ENCODE measurements around the gene SLC25A22.

Gene SLC25A22

DNA sequence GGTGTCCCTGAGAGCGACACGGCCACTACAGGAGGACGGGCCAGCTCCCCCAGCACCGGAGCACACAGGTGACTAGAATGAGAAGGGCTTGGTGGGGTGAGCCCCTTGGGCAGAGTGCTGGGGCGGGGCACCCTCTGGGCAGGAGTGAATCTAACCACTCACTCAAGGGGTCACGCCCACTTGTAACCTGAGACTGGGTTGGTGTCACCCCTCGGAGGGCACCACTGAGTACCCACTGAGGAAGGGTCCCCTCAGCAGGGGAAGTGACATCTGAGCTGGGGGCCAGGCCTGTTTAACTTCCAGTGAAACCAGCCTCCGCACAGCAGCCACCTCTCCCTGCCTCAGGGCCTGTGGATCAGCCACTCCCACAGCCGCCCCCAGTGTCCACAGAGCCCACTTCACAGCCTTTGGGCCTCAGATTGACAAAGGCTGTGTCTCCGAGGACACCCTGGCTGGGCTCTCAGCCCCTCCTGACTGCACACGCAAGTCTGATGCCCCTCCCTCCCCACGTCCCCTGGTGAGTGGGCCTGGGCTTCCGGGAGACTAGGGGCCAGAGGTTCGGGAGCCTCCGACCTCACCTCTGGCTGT is 26.4 kb downstream of the SLC25A22 start:
- DNase-seq (ENCODE audit: low spot score): no peak

- DNase-seq (ENCODE audit: low spot score): no peak
Measured at GRCh38 chr11:770642-771616, 27.2 kb downstream of the SLC25A22 start.

- DNase-seq (ENCODE audit: low spot score): no peak
Measured at GRCh38 chr11:769887-770641, 28.0 kb downstream of the SLC25A22 start.

DNA sequence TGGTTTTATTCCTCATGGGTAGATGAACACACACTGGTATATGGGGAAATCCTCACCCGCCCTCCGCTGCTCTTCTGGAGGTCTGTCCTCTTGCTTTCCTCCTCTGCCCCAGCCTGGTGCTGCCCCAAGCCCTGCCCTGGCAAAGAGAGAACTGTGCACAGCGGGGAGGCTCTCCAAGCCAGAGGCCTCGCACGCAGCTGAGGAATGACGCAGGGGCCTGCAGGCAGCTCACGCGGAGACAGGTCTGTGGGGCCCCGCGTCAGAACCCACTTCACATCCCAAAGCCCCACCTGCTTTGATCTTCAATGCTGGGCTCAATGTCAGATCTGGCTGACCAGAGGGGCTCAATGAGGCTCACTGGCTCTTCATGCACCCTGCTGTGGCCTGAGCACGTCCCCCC is 30.8 kb downstream of the SLC25A22 start:
- DNase-seq (ENCODE audit: low spot score): no peak

- no peak for DNase-seq (ENCODE audit: low spot score)
Measured at GRCh38 chr11:766936-767210, 31.2 kb downstream of the SLC25A22 start.

DNA sequence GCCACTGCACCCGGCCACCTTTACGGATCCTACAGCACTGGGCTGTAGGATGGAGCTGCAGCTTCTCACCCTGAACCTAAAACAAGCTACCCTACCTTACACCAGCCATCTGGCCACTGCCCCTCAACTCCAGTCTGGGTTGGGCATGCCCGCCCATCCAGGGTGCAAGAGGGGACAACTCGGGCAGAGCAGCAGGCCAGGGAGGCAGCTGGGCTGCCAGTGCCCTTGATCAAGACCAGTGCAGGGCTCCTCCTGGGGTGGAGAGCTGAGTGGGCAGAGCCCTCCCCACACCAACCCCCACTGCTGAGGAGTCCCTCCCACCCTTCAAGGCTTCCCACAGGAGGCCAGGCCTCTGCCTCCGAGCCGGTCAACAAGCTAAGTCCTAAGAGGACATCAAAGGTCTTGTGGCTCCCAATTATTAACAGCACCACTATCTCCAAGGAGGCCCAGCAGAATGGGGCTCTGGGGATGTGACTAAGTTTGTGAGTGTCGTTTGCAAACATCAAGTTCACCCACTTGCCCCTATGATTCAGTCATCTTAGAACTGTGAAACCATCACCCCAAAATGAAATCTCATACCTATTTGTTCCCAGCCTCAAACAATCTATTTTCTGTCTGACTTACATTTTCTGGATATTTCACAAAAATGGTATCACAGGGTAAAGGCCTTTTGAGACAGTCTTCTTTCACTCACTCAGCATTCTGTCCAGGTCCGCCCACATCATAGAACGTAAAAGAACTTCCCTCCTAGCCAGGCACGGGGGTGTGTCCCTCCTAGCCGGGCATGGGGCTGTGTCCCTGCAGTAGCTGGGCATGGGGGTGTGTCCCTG is 31.8 kb downstream of the SLC25A22 start:
- no peak for DNase-seq (ENCODE audit: low spot score)

- DNase-seq (ENCODE audit: low spot score): no peak
Measured at GRCh38 chr11:765802-766091, 32.3 kb downstream of the SLC25A22 start.

DNA sequence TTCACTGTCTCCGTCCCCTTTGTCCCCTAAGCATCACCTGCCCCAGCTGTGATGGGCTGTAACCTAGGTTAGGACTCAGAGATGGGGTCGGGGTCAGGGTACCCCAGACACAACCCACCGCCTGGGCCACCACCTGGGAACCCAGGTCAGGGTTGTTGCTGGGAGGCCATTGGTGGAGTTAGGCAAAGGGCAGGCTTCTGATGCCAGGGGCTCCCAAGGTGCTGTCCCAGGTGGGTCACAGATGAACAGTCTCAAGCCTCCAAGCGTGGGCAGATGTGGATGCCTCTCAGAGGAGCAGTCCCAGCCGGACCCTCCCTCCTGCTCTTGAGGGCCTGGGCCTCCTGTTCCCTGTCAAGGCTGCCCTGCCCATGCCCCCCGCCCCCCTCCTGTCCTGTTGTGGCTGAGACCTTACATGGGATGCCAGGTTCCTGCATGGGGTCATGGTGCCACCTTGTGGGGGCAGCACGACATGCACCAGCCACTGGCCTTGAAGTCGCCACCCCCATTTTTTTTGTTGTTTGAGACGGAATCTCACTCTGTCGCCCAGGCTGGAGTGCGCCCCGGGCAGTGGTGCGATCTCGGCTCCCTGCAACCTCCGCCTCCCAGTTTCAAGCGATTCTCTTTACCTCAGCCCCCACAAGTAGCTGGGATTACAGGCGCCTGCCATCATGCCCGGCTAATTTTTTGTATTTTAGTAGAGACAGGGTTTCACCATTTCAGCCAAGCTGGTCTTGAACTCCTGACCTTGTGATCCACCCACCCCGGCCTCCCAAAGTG is 32.9 kb downstream of the SLC25A22 start:
- DNase-seq (ENCODE audit: low spot score): no peak

GRCh38 chr11:764322-765024 is 33.6 kb downstream of the SLC25A22 start:
- DNase-seq (ENCODE audit: low spot score): no peak

DNA sequence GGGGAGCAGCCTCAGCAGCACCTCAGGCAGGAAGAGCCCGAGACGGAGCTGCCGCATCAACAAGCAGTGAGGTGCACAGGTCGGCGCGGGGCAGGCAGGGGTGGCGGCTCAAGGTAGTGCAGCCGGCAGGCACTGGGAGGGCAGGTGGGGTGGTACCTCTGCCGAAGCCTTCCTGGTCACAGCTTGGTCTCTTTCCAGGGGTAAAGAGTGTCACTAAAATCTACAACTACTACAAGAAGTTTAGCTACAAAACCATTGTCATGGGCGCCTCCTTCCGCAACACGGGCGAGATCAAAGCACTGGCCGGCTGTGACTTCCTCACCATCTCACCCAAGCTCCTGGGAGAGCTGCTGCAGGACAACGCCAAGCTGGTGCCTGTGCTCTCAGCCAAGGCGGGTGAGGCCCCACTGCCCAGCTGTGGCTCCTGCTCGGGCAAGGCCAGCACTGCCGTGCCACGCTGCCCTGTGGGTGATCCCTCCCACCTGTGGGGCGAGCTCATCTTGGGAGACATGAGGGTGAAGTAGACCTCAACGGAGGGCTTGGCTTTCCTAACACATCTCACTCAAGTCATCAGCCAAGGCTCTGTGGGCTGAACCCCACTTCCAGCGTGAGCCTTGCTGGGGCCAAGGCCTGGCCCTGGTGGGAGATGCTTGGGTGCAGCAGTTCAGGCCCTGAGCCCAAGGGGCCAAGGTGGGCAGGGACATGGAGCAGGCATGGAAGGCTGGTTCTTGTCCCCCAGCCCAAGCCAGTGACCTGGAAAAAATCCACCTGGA is 34.3 kb downstream of the SLC25A22 start:
- DNase-seq (ENCODE audit: low spot score): no peak

DNA sequence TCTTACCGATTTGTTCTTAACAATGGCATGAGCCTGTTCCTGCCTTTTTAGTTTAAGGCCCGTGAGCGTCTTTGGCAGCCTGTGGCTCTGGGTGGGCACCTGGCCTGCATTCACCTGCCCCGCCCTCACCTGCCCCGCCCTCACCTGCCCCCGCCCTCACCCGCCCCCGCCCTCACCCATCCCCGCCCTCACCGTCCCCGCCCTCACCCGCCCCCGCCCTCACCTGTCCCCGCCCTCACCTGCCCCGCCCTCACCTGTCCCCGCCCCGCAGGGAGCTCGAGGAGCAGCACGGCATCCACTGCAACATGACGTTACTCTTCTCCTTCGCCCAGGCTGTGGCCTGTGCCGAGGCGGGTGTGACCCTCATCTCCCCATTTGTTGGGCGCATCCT is 35.0 kb downstream of the SLC25A22 start:
- peak; percentile 42 for DNase-seq (ENCODE audit: low spot score)

- DNase-seq (ENCODE audit: low spot score): peak; percentile 84
Measured at GRCh38 chr11:762421-763072, 35.5 kb downstream of the SLC25A22 start.

DNA sequence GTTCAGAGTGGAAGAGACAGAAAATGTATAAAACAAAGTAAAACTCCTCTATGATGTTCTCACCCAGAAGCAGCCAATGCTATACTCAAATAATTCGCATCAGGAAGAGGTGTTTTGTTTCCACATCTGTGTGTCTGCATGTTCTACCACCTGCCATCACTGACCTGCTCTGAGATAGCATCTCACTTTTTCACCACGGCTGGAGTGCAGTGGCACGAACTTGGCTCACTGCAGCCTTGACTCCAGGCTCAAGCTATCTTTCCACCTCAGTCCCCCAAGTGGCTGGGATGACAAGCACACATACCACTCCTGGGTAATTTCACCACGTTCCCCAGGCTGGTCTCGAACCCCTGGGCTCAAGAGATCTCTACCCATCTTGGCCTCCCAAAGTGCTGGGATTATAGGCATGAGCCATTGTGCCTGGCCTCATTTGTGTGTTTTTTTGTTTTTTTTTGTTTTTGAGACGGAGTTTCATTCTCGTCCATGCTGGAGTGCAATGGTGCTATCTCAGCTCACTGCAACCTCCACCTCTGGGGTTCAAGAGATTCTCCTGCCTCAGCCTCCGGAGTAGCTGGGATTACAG is 36.5 kb downstream of the SLC25A22 start:
- no peak for DNase-seq (ENCODE audit: low spot score)

DNA sequence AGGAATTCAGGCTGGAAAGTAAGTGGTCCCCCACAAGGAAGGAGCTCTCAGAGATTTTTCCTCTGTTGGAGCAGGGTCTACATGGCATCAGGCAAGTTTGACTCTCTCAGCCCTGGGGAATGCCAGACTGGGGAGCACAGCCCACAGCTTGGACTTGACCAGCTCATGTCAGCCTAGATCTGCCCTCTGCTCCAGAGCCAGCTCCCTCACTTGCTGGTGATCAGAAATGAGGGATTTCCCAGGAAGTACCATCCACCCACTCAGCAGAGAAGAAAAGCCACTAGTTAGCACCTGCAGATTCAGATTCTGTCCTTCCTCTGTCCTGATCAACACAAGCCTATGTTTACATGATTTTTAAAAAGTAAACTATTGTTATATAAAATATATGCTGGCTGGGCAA is 37.8 kb downstream of the SLC25A22 start:
- no peak for DNase-seq (ENCODE audit: low spot score)

- no peak for DNase-seq (ENCODE audit: low spot score)
Measured at GRCh38 chr11:749731-750130, 48.4 kb downstream of the SLC25A22 start.

DNA sequence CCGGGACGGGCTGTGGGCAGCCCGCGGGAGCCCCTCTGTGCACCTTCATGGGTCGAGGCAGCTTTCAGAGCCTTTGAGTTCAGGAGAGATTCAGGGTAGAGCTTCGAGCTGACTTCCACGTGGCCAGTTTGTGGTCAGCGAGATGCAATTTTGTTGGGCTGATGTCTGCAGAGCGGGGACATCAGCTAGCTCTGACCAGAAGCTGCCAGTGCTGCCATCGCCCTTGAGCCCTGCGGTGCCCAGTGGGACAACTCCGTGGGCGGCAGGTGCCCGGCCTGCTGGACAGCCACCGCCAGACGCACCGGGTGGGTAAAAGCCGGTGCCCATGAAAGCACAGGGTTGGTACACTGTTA is 50.1 kb downstream of the SLC25A22 start:
- DNase-seq (ENCODE audit: low spot score): no peak

DNA sequence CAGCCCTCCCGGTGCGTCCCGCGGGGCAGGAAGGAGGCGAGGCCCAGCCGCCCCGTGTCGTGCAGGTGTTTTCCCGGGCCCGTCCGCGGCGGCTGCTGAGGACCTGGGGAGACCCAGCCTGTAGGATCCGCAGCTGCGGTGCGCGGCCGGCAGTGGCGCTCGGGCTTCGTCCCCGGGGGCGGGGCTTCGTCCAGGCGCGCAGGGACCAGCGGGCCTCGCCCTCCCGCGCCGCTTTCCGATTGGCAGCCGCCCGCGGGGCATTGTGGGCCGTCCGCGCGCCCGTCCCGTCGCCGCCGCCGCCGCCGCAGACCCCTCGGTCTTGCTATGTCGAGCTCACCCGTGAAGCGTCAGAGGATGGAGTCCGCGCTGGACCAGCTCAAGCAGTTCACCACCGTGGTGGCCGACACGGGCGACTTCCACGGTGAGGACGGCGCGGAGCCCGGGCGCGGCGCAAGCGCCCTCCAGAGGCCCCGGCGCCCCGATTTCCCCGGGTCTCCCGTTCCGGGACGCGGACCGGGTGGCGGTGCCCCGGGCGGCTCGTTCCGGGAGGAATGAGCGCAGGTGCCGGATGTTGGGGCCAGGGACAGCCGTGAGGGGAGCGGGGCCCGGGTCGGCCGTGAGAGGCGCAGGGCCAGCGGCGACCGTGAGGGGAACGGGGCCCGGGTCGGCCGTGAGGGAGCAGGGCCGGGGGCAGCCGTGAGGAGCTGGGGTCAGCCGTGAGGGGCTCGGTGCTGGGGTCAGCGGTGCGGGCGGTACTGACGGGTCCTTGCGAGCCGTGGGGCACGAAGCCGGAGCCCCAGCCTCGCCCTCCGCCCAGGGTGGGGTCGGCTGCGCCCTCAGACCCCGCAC is 50.7 kb downstream of the SLC25A22 start, which contains the start of gene TALDO1:
Gene TALDO1 (plus strand): TSS at position 307 of the 849 bp plus-strand sequence. CDS start 18 bp downstream, at position 325.
- DNase-seq (ENCODE audit: low spot score): peak; percentile 95
